HCT116 (cell line): Measurements from ENCODE around the gene CCDC127. TPM values are rescaled to one million over a fixed set of nuclear protein-coding genes. Genes with fewer than 3 reads are reported as not detected.

Experiments
- ATAC-seq: fragments of 200-7000 bp; cut with Tn5 transposase; 2 replicates; pipeline ENCODE4 v1.9.1; 2020; ENCODE audit warnings: mild to moderate bottlenecking, moderate library complexity
- BruUV-seq: library from RNA; stranded (reverse); fragments of 400-500 nt; replicated peaks from 2 replicates; lab custom pipeline; 2021; lab: Mats Ljungman, UMichigan
- CTCF ChIA-PET: fragments of 300-600 bp; sonication (Branson Sonifier 250); formaldehyde crosslinking; loops from one replicate; lab custom pipeline; 2021; ENCODE audit warnings: antibody characterized with exemption; lab: Charles Lee
- POLR2A ChIA-PET: fragments of 300-600, 350-600 bp; sonication (Branson Sonifier 250); formaldehyde crosslinking; loops from one replicate; lab custom pipeline; 2021; ENCODE audit warnings: antibody characterized with exemption; lab: Charles Lee
- RAD21 ChIA-PET, 2 experiments: fragments of 300-600 bp; sonication (Branson Sonifier 250); formaldehyde crosslinking; loops; one replicate each; lab custom pipeline; 2023; ENCODE audit warnings: low total read pairs in 2 of 2; ENCODE audit not compliant: uncharacterized antibody in 2 of 2, unreplicated experiment in 2 of 2, low non-redundant PET in 1 of 2; lab: Charles Lee
- DNase-seq: peaks from one replicate; pipeline ENCODE4 v3.0.0-alpha.2; 2010; ENCODE audit warnings: low read depth, low spot score
- H2AFZ ChIP-seq: fragments of 200-600 bp; shearing (Covaris generic), sonication (generic); 2 replicates; pipeline ENCODE4 v1.6.1; 2017; ENCODE audit warnings: low read depth, mixed run types, mixed read lengths, antibody characterized with exemption, low read length; ENCODE audit not compliant: poor library complexity, severe bottlenecking
- H3K27ac ChIP-seq: 2 replicates; pipeline ENCODE4 v1.5.1; 2012; ENCODE audit warnings: low read depth, low read length
- H3K27me3 ChIP-seq: fragments of 200-600 bp; sonication (generic); 2 replicates; pipeline ENCODE4 v1.6.1; 2016; ENCODE audit warnings: mixed run types, low read length, mixed read lengths; ENCODE audit not compliant: insufficient read depth
- H3K36me3 ChIP-seq, 2 experiments: fragments of 200-500 bp in 1 of 2; fragments of 200-600 bp in 1 of 2; sonication (Bioruptor generic) in 1 of 2; sonication (generic) in 1 of 2; 2 replicates each; pipeline versions ENCODE4 v1.5.1 to v1.6.1; 2014 to 2016; ENCODE audit warnings: low read length in 2 of 2, inconsistent platforms in 1 of 2, mixed read lengths in 1 of 2, mixed run types in 1 of 2; ENCODE audit not compliant: insufficient read depth in 2 of 2, control insufficient read depth in 1 of 2
- H3K4me1 ChIP-seq, 2 experiments: fragments of 200-600 bp in 1 of 2; sonication (generic) in 1 of 2; 2 replicates each; pipeline versions ENCODE4 v1.5.1 to v1.6.1; 2012 to 2017; ENCODE audit warnings: low read length in 2 of 2, inconsistent platforms in 1 of 2, mild to moderate bottlenecking in 1 of 2, mixed read lengths in 1 of 2, mixed run types in 1 of 2, moderate library complexity in 1 of 2; ENCODE audit not compliant: insufficient read depth in 2 of 2, control insufficient read depth in 1 of 2
- H3K4me2 ChIP-seq: fragments of 200-600 bp; sonication (generic); 2 replicates; pipeline ENCODE4 v1.6.1; 2017; ENCODE audit warnings: mixed run types, low read length, mixed read lengths
- H3K4me3 ChIP-seq, 2 experiments: fragments of 200-600 bp in 1 of 2; sonication (generic) in 1 of 2; replicated peaks in 1 of 2; 2 replicates each; pipeline ENCODE4 v1.5.1; 2011 to 2016; ENCODE audit warnings: low read length in 2 of 2, control low read depth in 1 of 2, low read depth in 1 of 2, mild to moderate bottlenecking in 1 of 2, mixed read lengths in 1 of 2, mixed run types in 1 of 2
- H3K79me2 ChIP-seq: fragments of 200-600 bp; sonication (generic); 2 replicates; pipeline ENCODE4 v1.6.1; 2017; ENCODE audit warnings: mild to moderate bottlenecking, mixed run types, low read length, moderate library complexity, mixed read lengths; ENCODE audit not compliant: insufficient read depth
- H3K9ac ChIP-seq: fragments of 200-600 bp; sonication (generic); 2 replicates; pipeline ENCODE4 v1.6.1; 2016; ENCODE audit warnings: low read length, mixed read lengths
- H3K9me2 ChIP-seq: fragments of 200-600 bp; sonication (generic), shearing (Covaris generic); 2 replicates; pipeline ENCODE4 v1.6.1; 2017; ENCODE audit warnings: mixed run types, mild to moderate bottlenecking, moderate library complexity; ENCODE audit not compliant: insufficient read depth
- H3K9me3 ChIP-seq, 2 experiments: fragments of 200-500 bp in 1 of 2; fragments of 200-600 bp in 1 of 2; sonication (Bioruptor generic) in 1 of 2; sonication (generic) in 1 of 2; 2 replicates each; pipeline ENCODE4 v1.6.1; 2014 to 2017; ENCODE audit warnings: low read length in 2 of 2, mixed read lengths in 2 of 2, inconsistent platforms in 1 of 2, low read depth in 1 of 2, mild to moderate bottlenecking in 1 of 2, mixed run types in 1 of 2, moderate library complexity in 1 of 2; ENCODE audit not compliant: control insufficient read depth in 1 of 2, insufficient read depth in 1 of 2
- H4K20me1 ChIP-seq: fragments of 200-600 bp; sonication (generic), shearing (Covaris generic); 2 replicates; pipeline ENCODE4 v1.6.1; 2017; ENCODE audit warnings: mixed run types, mild to moderate bottlenecking, moderate library complexity; ENCODE audit not compliant: insufficient read depth
- CBX3 ChIP-seq: IDR thresholded peaks from 2 replicates; pipeline ENCODE4 v1.6.1; 2012; ENCODE audit warnings: low read depth
- EGR1 ChIP-seq: IDR thresholded peaks from 2 replicates; pipeline ENCODE4 v1.6.1; 2012; ENCODE audit warnings: low read depth
- ELF1 ChIP-seq: IDR thresholded peaks from 2 replicates; pipeline ENCODE4 v1.6.1; 2012; ENCODE audit warnings: low read depth, borderline replicate concordance
- EZH2phosphoT487 ChIP-seq: fragments of 200-600 bp; IDR thresholded peaks from 2 replicates; pipeline ENCODE4 v1.6.1; 2018; ENCODE audit warnings: antibody characterized with exemption, borderline replicate concordance
- FOSL1 ChIP-seq: IDR thresholded peaks from 2 replicates; pipeline ENCODE4 v1.6.1; 2012; ENCODE audit warnings: low read depth
- JUND ChIP-seq: IDR thresholded peaks from 2 replicates; pipeline ENCODE4 v1.6.1; 2012
- POLR2A ChIP-seq: IDR thresholded peaks from 2 replicates; pipeline ENCODE4 v1.7.0; 2011; ENCODE audit warnings: borderline replicate concordance; ENCODE audit not compliant: insufficient read depth, insufficient read length; ENCODE audit errors: extremely low read depth
- POLR2AphosphoS5 ChIP-seq: IDR thresholded peaks from 2 replicates; pipeline ENCODE4 v1.6.1; 2011; ENCODE audit warnings: mild to moderate bottlenecking, low read depth, low read length, moderate library complexity
- RAD21 ChIP-seq: IDR thresholded peaks from 2 replicates; pipeline ENCODE4 v1.6.1; 2012; ENCODE audit warnings: low read depth, mild to moderate bottlenecking
- SIN3A ChIP-seq: IDR thresholded peaks from 2 replicates; pipeline ENCODE4 v1.6.1; 2012; ENCODE audit warnings: low read depth
- ZFX ChIP-seq: fragments of 450-650 bp; IDR thresholded peaks from 2 replicates; pipeline ENCODE4 v1.6.1; 2017
- ZNF274 ChIP-seq: fragments of 200-500 bp; sonication (Bioruptor generic); IDR thresholded peaks from 2 replicates; pipeline ENCODE4 v1.6.1; 2014; ENCODE audit warnings: mild to moderate bottlenecking, low read depth, low read length, inconsistent platforms
- intact Hi-C: fragments of 100-400 bp; cut with micrococcal nuclease; formaldehyde crosslinking; loops from 2 replicates; pipeline ENCODE4 v1.10.0; 2022
- total RNA-seq: library from RNA; stranded (reverse); gene quantifications from one replicate; pipeline ENCODE4 v1.2.1, GENCODE V29; 2021; ENCODE audit not compliant: unreplicated experiment
- TF ChIP-seq, protein P1 (sequence below): IDR thresholded peaks from 2 replicates; pipeline ENCODE4 v1.6.1; 2011; ENCODE audit warnings: mild to moderate bottlenecking, low read length, moderate library complexity; ENCODE audit not compliant: insufficient replicate concordance; ENCODE audit errors: extremely low read depth
- TF ChIP-seq, protein P2 (sequence below), 3 experiments: fragments of 200-600 bp in 1 of 3; sonication (generic) in 1 of 3; IDR thresholded peaks in 2 of 3; conservative IDR thresholded peaks in 1 of 3; 2 replicates each; pipeline ENCODE4 v1.5.1; 2012 to 2017; ENCODE audit warnings: low read depth in 2 of 3, low read length in 2 of 3, antibody characterized with exemption in 1 of 3, borderline replicate concordance in 1 of 3, control low read depth in 1 of 3, mild to moderate bottlenecking in 1 of 3, mixed read lengths in 1 of 3, mixed run types in 1 of 3, moderate library complexity in 1 of 3; ENCODE audit not compliant: insufficient read depth in 1 of 3
- TF ChIP-seq, protein P3 (sequence below): IDR thresholded peaks from 2 replicates; pipeline ENCODE4 v1.6.1; 2012; ENCODE audit warnings: low read depth
- TF ChIP-seq, protein P4 (sequence below): IDR thresholded peaks from 2 replicates; pipeline ENCODE4 v1.6.1; 2012

Gene CCDC127
- total RNA-seq, 1 experiment from 2014 or later: 5.1 TPM

DNA sequence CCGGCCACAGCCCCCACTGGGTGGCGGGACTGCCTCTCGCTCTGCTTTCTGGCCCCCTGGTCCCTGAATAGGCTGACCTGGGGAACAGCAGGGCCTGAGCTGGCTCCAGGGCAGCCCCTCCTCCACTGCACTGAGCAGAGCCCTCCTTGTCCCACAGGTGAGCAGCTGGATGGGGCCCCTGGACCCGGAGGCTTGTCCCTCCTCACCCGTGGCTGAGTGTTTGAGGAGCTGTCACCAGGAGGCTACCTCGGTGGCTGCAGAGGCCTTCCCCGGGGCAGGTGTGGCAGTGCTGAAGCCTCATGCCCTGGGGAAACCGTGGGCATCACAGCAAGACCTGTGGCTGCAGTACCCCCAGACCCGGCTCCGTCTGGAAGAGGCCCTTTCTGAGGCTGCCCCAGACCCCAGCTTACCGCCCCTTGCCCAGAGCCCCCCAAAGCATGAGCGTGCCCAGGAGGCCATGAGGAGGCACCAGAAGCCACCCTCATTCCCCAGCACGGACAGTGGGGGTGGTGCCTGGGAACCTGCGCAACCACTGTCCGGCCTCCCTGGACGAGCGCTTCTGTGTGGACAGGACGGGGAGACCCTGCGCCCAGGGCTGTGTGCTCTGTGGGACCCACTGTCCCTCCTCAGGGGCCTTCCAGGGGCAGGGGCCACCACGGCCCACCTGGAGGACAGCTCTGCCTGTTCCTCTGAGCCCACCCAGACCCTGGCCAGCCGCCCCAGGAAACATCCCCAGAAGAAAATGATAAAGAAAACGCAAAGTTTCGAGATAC, 55.2 kb downstream of the CCDC127 start:
- Histone ChIP-seq H3K27ac (no peak overlapping the region), H3K9me2 (no peaks in the 10 kb centered on the region), H3K27me3 (no peaks in the 10 kb centered on the region), H3K4me2 (no peak overlapping the region), H3K36me3 (no peaks in the 10 kb centered on the region), H3K4me3 (no peak overlapping the region), H3K79me2 (no peaks in the 10 kb centered on the region), H3K9ac (no peak overlapping the region), H3K9me3 (no peaks in the 10 kb centered on the region), H3K4me1 (no peaks in the 10 kb centered on the region), H4K20me1 (no peaks in the 10 kb centered on the region), H2AFZ (no peak overlapping the region)
- intact Hi-C loops: no loop called here
- BruUV-seq: no TSS peak
- ATAC-seq (no peak), DNase-seq (no peak)
- TF ChIP-seq EZH2phosphoT487 (no peak), ZFX (no peak), CBX3 (no peak), POLR2A (no peak), RAD21 (no peak), JUND (no peak), FOSL1 (no peak), ZNF274 (no peak), ELF1 (no peak), SIN3A (no peak), POLR2AphosphoS5 (no peak), EGR1 (no peak)
- TF ChIP-seq, protein P1, sequence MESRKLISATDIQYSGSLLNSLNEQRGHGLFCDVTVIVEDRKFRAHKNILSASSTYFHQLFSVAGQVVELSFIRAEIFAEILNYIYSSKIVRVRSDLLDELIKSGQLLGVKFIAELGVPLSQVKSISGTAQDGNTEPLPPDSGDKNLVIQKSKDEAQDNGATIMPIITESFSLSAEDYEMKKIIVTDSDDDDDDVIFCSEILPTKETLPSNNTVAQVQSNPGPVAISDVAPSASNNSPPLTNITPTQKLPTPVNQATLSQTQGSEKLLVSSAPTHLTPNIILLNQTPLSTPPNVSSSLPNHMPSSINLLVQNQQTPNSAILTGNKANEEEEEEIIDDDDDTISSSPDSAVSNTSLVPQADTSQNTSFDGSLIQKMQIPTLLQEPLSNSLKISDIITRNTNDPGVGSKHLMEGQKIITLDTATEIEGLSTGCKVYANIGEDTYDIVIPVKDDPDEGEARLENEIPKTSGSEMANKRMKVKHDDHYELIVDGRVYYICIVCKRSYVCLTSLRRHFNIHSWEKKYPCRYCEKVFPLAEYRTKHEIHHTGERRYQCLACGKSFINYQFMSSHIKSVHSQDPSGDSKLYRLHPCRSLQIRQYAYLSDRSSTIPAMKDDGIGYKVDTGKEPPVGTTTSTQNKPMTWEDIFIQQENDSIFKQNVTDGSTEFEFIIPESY: no peak
- TF ChIP-seq, protein P2, sequence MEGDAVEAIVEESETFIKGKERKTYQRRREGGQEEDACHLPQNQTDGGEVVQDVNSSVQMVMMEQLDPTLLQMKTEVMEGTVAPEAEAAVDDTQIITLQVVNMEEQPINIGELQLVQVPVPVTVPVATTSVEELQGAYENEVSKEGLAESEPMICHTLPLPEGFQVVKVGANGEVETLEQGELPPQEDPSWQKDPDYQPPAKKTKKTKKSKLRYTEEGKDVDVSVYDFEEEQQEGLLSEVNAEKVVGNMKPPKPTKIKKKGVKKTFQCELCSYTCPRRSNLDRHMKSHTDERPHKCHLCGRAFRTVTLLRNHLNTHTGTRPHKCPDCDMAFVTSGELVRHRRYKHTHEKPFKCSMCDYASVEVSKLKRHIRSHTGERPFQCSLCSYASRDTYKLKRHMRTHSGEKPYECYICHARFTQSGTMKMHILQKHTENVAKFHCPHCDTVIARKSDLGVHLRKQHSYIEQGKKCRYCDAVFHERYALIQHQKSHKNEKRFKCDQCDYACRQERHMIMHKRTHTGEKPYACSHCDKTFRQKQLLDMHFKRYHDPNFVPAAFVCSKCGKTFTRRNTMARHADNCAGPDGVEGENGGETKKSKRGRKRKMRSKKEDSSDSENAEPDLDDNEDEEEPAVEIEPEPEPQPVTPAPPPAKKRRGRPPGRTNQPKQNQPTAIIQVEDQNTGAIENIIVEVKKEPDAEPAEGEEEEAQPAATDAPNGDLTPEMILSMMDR (IDR thresholded peaks at IDR 0.05 in 2 of 3, conservative IDR thresholded peaks at IDR 0.05 in 1 of 3; ENCODE audit: borderline replicate concordance in 1 of 3, insufficient read depth in 1 of 3, low read depth in 2 of 3, low read length in 2 of 3): no peak
- TF ChIP-seq, protein P3, sequence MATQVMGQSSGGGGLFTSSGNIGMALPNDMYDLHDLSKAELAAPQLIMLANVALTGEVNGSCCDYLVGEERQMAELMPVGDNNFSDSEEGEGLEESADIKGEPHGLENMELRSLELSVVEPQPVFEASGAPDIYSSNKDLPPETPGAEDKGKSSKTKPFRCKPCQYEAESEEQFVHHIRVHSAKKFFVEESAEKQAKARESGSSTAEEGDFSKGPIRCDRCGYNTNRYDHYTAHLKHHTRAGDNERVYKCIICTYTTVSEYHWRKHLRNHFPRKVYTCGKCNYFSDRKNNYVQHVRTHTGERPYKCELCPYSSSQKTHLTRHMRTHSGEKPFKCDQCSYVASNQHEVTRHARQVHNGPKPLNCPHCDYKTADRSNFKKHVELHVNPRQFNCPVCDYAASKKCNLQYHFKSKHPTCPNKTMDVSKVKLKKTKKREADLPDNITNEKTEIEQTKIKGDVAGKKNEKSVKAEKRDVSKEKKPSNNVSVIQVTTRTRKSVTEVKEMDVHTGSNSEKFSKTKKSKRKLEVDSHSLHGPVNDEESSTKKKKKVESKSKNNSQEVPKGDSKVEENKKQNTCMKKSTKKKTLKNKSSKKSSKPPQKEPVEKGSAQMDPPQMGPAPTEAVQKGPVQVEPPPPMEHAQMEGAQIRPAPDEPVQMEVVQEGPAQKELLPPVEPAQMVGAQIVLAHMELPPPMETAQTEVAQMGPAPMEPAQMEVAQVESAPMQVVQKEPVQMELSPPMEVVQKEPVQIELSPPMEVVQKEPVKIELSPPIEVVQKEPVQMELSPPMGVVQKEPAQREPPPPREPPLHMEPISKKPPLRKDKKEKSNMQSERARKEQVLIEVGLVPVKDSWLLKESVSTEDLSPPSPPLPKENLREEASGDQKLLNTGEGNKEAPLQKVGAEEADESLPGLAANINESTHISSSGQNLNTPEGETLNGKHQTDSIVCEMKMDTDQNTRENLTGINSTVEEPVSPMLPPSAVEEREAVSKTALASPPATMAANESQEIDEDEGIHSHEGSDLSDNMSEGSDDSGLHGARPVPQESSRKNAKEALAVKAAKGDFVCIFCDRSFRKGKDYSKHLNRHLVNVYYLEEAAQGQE: no peak
- TF ChIP-seq, protein P4, sequence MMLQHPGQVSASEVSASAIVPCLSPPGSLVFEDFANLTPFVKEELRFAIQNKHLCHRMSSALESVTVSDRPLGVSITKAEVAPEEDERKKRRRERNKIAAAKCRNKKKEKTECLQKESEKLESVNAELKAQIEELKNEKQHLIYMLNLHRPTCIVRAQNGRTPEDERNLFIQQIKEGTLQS: no peak
- ChIA-PET RAD21 (no interaction called here), CTCF (no interaction called here), POLR2A (no interaction called here)
